Upper lobe of right lung (tissue), 1 donor: ENCODE measurements around the gene GALNT18. TPM values are rescaled to one million over a fixed set of nuclear protein-coding genes. Genes with fewer than 3 reads are reported as not detected.

ENCODE experiments used
- ATAC-seq: fragments of 200-7000 bp; cut with Tn5 transposase; one replicate; pipeline ENCODE4 v1.9.1; 2020; ENCODE audit warnings: mild to moderate bottlenecking, moderate library complexity
- DNase-seq: peaks from one replicate; pipeline ENCODE4 v3.0.0-alpha.2; 2020
- H3K27ac ChIP-seq: fragments of 200-600 bp; one replicate; pipeline ENCODE4 v1.8.0; 2022
- H3K27me3 ChIP-seq: fragments of 200-600 bp; one replicate; pipeline ENCODE4 v1.8.0; 2022; ENCODE audit warnings: mild to moderate bottlenecking
- H3K36me3 ChIP-seq: fragments of 200-600 bp; one replicate; pipeline ENCODE4 v1.8.0; 2022
- H3K4me1 ChIP-seq: fragments of 200-600 bp; one replicate; pipeline ENCODE4 v1.8.0; 2022
- H3K4me3 ChIP-seq: fragments of 200-600 bp; one replicate; pipeline ENCODE4 v1.8.0; 2022; ENCODE audit warnings: mild to moderate bottlenecking
- H3K9me3 ChIP-seq: fragments of 200-600 bp; one replicate; pipeline ENCODE4 v1.8.0; 2022
- intact Hi-C: fragments of 100-400 bp; cut with DNase I; formaldehyde crosslinking; loops from one replicate; pipeline ENCODE4 v1.11.0; 2022
- total RNA-seq: library from RNA; stranded (reverse); fragmentation: NEBNext Ultra II Directional; extraction: Animal tissue kit (Norgen Biotek cat#: 25700); gene quantifications from one replicate; pipeline ENCODE4 v1.2.1, GENCODE V29; 2021
- TF ChIP-seq, protein P1 (sequence below): fragments of 200-600 bp; IDR thresholded peaks from one replicate; pipeline ENCODE4 v1.8.0; 2022; ENCODE audit warnings: antibody characterized with exemption
- donor health status: DM: no; HTN: yes; CAD: no; lungs with severe emphysema.

GALNT18 gene
- total RNA-seq, 1 donor from 2014 or later, result 55.5 TPM

DNA sequence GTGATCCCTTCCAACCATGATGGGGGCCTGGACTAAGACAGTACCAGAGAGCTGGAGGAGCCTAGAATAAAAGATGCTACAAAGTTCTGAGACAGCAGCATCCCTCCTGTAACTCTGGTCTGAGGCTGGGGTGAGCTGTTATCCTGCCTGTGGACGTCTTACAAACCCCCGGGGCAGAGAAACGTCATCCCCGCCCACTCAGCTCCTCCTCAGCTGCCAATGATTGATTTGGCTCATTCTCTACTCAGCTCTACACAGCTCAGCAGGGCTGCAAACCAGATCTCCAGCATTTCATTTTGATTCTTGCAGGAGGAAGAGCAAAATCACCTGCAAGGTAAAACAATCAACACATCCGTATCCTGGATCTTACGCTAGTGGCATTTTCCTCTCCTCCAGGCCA, 324.2 kb downstream of the GALNT18 start:
- DNase-seq (no peak), ATAC-seq (no peak)
- no peak overlapping the region for H3K27ac ChIP-seq
- H3K4me1 ChIP-seq, result peaks cover 3% of the 10 kb centered on the region
- no peaks in the 10 kb centered on the region for H3K9me3 ChIP-seq
- intact Hi-C loops, result no loop called here
- no peaks in the 10 kb centered on the region for H3K27me3 ChIP-seq
- H3K4me3 ChIP-seq, result no peak overlapping the region
- TF ChIP-seq, protein P1, sequence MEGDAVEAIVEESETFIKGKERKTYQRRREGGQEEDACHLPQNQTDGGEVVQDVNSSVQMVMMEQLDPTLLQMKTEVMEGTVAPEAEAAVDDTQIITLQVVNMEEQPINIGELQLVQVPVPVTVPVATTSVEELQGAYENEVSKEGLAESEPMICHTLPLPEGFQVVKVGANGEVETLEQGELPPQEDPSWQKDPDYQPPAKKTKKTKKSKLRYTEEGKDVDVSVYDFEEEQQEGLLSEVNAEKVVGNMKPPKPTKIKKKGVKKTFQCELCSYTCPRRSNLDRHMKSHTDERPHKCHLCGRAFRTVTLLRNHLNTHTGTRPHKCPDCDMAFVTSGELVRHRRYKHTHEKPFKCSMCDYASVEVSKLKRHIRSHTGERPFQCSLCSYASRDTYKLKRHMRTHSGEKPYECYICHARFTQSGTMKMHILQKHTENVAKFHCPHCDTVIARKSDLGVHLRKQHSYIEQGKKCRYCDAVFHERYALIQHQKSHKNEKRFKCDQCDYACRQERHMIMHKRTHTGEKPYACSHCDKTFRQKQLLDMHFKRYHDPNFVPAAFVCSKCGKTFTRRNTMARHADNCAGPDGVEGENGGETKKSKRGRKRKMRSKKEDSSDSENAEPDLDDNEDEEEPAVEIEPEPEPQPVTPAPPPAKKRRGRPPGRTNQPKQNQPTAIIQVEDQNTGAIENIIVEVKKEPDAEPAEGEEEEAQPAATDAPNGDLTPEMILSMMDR, result no peak
- no peaks in the 10 kb centered on the region for H3K36me3 ChIP-seq

DNA sequence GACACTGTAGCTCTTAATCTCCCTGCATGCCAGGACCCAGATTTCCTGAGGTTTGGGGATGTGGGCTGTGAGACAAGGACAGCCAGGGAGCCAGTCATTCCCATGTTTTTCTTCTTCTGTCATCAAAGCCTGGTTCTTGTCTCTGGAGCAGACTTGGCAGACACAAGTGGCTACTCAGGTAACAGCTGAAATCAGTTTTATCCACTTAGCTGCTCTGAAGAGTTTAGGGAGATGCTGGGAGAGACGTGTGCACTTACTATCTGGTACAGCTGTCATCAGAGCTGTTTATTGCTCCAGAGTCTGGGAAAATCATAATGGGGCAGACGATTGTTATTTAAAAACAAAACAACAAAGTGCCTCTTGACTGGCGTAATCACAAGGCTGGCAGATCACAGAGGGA, 325.4 kb downstream of the GALNT18 start:
- DNase-seq (no peak), ATAC-seq (no peak)
- peaks cover 10% of the 10 kb centered on the region for H3K4me1 ChIP-seq
- H3K27me3 ChIP-seq, result no peaks in the 10 kb centered on the region
- no peak overlapping the region for H3K4me3 ChIP-seq
- intact Hi-C loops, result no loop called here
- TF ChIP-seq, protein P1, result no peak
- H3K36me3 ChIP-seq, result no peaks in the 10 kb centered on the region
- no peak overlapping the region for H3K27ac ChIP-seq
- no peaks in the 10 kb centered on the region for H3K9me3 ChIP-seq

- Histone ChIP-seq H3K4me3 (no peak overlapping the region), H3K4me1 (peaks cover 17% of the 10 kb centered on the region), H3K36me3 (no peaks in the 10 kb centered on the region), H3K27me3 (no peaks in the 10 kb centered on the region), H3K27ac (no peak overlapping the region), H3K9me3 (no peaks in the 10 kb centered on the region)
- ATAC-seq (no peak), DNase-seq (no peak)
- TF ChIP-seq, protein P1, result no peak
- intact Hi-C loops, result no loop called here
Measured at GRCh38 chr11:11294551-11294855, 327.3 kb downstream of the GALNT18 start.

GRCh38 chr11:11293798-11294550, 327.8 kb downstream of the GALNT18 start:
- no peaks in the 10 kb centered on the region for H3K27me3 ChIP-seq
- ATAC-seq (no peak), DNase-seq (no peak)
- H3K4me1 ChIP-seq, result peaks cover 17% of the 10 kb centered on the region
- no peak overlapping the region for H3K4me3 ChIP-seq
- intact Hi-C loops, result no loop called here
- no peaks in the 10 kb centered on the region for H3K9me3 ChIP-seq
- no peaks in the 10 kb centered on the region for H3K36me3 ChIP-seq
- TF ChIP-seq, protein P1, result no peak
- H3K27ac ChIP-seq, result no peak overlapping the region

- no peaks in the 10 kb centered on the region for H3K27me3 ChIP-seq
- peaks cover 17% of the 10 kb centered on the region for H3K4me1 ChIP-seq
- no peak overlapping the region for H3K4me3 ChIP-seq
- H3K9me3 ChIP-seq, result no peaks in the 10 kb centered on the region
- H3K27ac ChIP-seq, result no peak overlapping the region
- TF ChIP-seq, protein P1, result no peak
- no peaks in the 10 kb centered on the region for H3K36me3 ChIP-seq
- intact Hi-C loops, result no loop called here
- no peak for ATAC-seq
- no peak for DNase-seq
Measured at GRCh38 chr11:11292839-11293238, 329.0 kb downstream of the GALNT18 start.
